Fibroblast of lung (primary cell): Measurements from ENCODE around the gene ISG15.

ENCODE experiments used
- CTCF ChIP-seq, 2 donors: IDR thresholded peaks in 1 of 2; conservative IDR thresholded peaks in 1 of 2; 1 replicate in 1 of 2; 2 replicates in 1 of 2; pipeline ENCODE4 v1.5.1; 2011 to 2012; ENCODE audit warnings: low read length in 2 of 2, control low read depth in 1 of 2, inconsistent platforms in 1 of 2, low read depth in 1 of 2, mild to moderate bottlenecking in 1 of 2
- EZH2 ChIP-seq: IDR thresholded peaks from 2 replicates; pipeline ENCODE4 v1.5.1; 2012; ENCODE audit warnings: low read length, control low read depth, mild to moderate bottlenecking; ENCODE audit errors: missing control alignments

- TF ChIP-seq CTCF (conservative IDR thresholded peaks at IDR 0.05 in 1 of 2, IDR thresholded peaks at IDR 0.05 in 1 of 2; ENCODE audit: low read depth in 1 of 2, low read length in 2 of 2), result no peak
- TF ChIP-seq EZH2, result no peak
Observed at GRCh38 chr1:1004420-1004779, 8.9 kb upstream of the ISG15 start.
